ENCODE measurements around the gene MSI2. TPM values are rescaled to one million over a fixed set of nuclear protein-coding genes. Genes with fewer than 3 reads are reported as not detected.

MSI2 gene
- total and polyA plus RNA-seq, 2 donors (not counting 3 experiments of a cell fraction or from before 2014, with no cell fraction given): 20.9 to 59.3 TPM

DNA sequence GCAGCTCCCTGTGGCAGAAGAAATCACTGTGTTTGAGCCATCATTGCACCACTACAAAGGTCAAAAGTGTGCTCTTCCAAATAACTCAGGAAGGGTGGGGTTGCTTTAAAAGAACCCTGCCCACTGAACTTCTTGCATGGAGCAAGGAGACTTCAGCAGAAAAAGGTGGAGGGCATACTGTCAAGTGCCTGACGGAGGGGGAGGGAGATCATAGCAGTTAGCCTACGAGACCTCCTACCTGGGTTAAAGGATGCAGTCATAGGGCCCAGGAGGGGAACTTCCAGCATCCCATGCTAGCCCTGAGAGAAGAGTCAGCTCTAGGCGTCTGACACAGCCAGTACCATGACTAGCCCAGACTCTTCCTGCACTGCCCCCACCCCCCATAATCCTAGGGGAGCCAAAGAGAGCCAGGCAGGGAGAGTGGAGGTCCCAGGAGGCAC, 45.3 kb upstream of the MSI2 start:
- Histone ChIP-seq H3K36me3 (ENCODE audit: control insufficient read depth in 2 of 2, extremely low read depth in 1 of 2, insufficient read depth in 2 of 2, low read length in 2 of 2) (no peaks in the 10 kb centered on the region), H3K4me1 (ENCODE audit: control insufficient read depth, extremely low read depth, insufficient read depth, low read length) (peaks cover 34% of the 10 kb centered on the region), H3K79me2 (ENCODE audit: control insufficient read depth, insufficient read depth, low read length) (no peaks in the 10 kb centered on the region), H3K27me3 (ENCODE audit: control insufficient read depth in 2 of 2, insufficient read depth in 2 of 2, low read length in 2 of 2) (no peaks in the 10 kb centered on the region), H3K9me1 (replicated peaks; ENCODE audit: control insufficient read depth, extremely low read depth, insufficient read depth, low read length) (no peaks in the 10 kb centered on the region), H2AFZ (ENCODE audit: low read depth, low read length) (peak overlapping the region; percentile 70), H3K4me3 (replicated peaks in 1 of 3; ENCODE audit: insufficient read depth in 1 of 3, low read depth in 1 of 3, low read length in 3 of 3) (no peak overlapping the region), H3K9me3 (replicated peaks; ENCODE audit: control insufficient read depth, insufficient read depth, low read length) (no peaks in the 10 kb centered on the region), H3K4me2 (ENCODE audit: insufficient read depth, low read length) (no peak overlapping the region), H3K27ac (ENCODE audit: insufficient read depth, low read depth, low read length) (peak overlapping the region; percentile 50), H3K9ac (replicated peaks; ENCODE audit: extremely low read depth, insufficient read depth, low read length) (no peak overlapping the region), H4K20me1 (replicated peaks; ENCODE audit: control insufficient read depth, extremely low read depth, insufficient read depth, low read length) (no peaks in the 10 kb centered on the region)
- dilution Hi-C loops (cut with MboI; ENCODE audit: extremely low pct_ligation_motif_present, low sequenced_read_pairs): no loop called here
- DNase-seq (ENCODE audit: low read depth, low spot score): no peak
- TF ChIP-seq MYC (IDR thresholded peaks at IDR 0.05; ENCODE audit: low read depth, low read length) (no peak), GATA2 (IDR thresholded peaks at IDR 0.05; ENCODE audit: insufficient read depth, insufficient read length, low read depth, low read length) (no peak), FOS (IDR thresholded peaks at IDR 0.05; ENCODE audit: borderline replicate concordance, insufficient read depth, low read length) (no peak), CTCF (IDR thresholded peaks at IDR 0.05; ENCODE audit: extremely low read depth in 1 of 2, insufficient read depth in 1 of 2, low read depth in 1 of 2, low read length in 2 of 2) (no peak), POLR2AphosphoS5 (IDR thresholded peaks at IDR 0.05; ENCODE audit: insufficient read depth, low read depth, low read length) (no peak), EZH2 (IDR thresholded peaks at IDR 0.05; ENCODE audit: borderline replicate concordance, low read depth, low read length, severe bottlenecking) (no peak), JUN (IDR thresholded peaks at IDR 0.05; ENCODE audit: borderline replicate concordance, insufficient read depth, insufficient read length, low read depth) (no peak), POLR2A (IDR thresholded peaks at IDR 0.05; ENCODE audit: low read depth, low read length) (no peak)
- TF ChIP-seq, protein P1, sequence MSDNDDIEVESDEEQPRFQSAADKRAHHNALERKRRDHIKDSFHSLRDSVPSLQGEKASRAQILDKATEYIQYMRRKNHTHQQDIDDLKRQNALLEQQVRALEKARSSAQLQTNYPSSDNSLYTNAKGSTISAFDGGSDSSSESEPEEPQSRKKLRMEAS (IDR thresholded peaks at IDR 0.05; ENCODE audit: insufficient read depth, insufficient read length): no peak
- intact Hi-C loops (cut with micrococcal nuclease): no loop called here
- ChIA-PET CTCF (interaction anchor here (0.8 to 1.9 kb wide), 5 partner anchors 11 to 537 kb away, joined by 3 to 7 read pairs (median 3); no protein-coding TSS in a partner anchor), POLR2A (no interaction called here)
- FAIRE-seq: no peak
- BruUV-seq (replicated peaks): no TSS peak

All from endothelial cell of umbilical vein (primary cell).